ENCODE measurements around the gene ZBTB40. TPM values are rescaled to one million over a fixed set of nuclear protein-coding genes. Genes with fewer than 3 reads are reported as not detected.

The ZBTB40 gene
- total RNA-seq, 1 donor from 2014 or later = 15.3 TPM

DNA sequence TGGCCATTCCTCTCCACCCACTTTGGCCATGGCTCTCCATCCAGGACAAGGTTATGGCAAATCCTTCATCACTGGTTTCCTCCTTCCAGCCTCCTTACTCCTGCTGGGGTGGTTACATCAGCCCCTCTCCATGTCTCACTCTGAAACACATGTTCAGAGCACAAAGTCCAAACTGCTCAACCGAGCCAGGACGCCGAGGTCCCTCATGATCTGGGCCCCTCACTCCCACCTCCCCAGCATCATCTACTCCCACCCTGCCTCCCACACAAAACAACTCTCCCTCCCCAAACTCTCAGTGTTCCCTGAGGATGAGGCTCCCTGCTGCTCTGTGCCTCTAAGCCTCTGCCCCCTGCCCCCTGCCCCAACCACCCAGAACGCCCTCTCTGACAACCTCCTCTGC is 33.3 kb upstream of the ZBTB40 start:
- no peak for DNase-seq (ENCODE audit: low read depth)
- peak overlapping the region; percentile 70 for H3K4me2 ChIP-seq (ENCODE audit: low read length)

GRCh38 chr1:22418933-22419382 is 32.7 kb upstream of the ZBTB40 start:
- H3K79me2 ChIP-seq (ENCODE audit: insufficient read depth, low read length) = no peaks in the 10 kb centered on the region
- Mint-ChIP-seq H3K4me3 (ENCODE audit: unreplicated experiment) (no peak overlapping the region), H3K27me3 (ENCODE audit: low read depth, unreplicated experiment) (peaks cover 10% of the 10 kb centered on the region), H3K9me3 (ENCODE audit: unreplicated experiment) (no peaks in the 10 kb centered on the region), H3K27ac (ENCODE audit: unreplicated experiment) (peak overlapping the region; percentile 19), H3K36me3 (ENCODE audit: low read depth, unreplicated experiment) (no peaks in the 10 kb centered on the region), H3K4me1 (ENCODE audit: low read depth, unreplicated experiment) (peaks cover 20% of the 10 kb centered on the region)
- H3K9ac ChIP-seq (ENCODE audit: low read length) = no peak overlapping the region
- H3K4me1 ChIP-seq (ENCODE audit: insufficient read depth, low read length) = peaks cover 12% of the 10 kb centered on the region
- no peaks in the 10 kb centered on the region for H4K20me1 ChIP-seq (ENCODE audit: insufficient read depth, low read length)
- H3K9me3 ChIP-seq (ENCODE audit: insufficient read depth, low read depth, low read length) = no peaks in the 10 kb centered on the region
- peaks cover 14% of the 10 kb centered on the region for H3K27me3 ChIP-seq (ENCODE audit: insufficient read depth, low read length)
- peak overlapping the region; percentile 70 for H3K4me2 ChIP-seq (ENCODE audit: low read length)
- no peak overlapping the region for H3K27ac ChIP-seq (ENCODE audit: low read depth, low read length)
- DNase-seq (ENCODE audit: low read depth) (peak; percentile 63), FAIRE-seq (peak; percentile 20)
- TF ChIP-seq EZH2 (IDR thresholded peaks at IDR 0.05; ENCODE audit: insufficient read depth, low read length) (no peak), CTCF (IDR thresholded peaks at IDR 0.05; ENCODE audit: insufficient read depth, low read depth, low read length) (no peak)
- no peaks in the 10 kb centered on the region for H3K36me3 ChIP-seq (ENCODE audit: insufficient read depth, low read length)
- no peak overlapping the region for H3K4me3 ChIP-seq (ENCODE audit: insufficient read depth, low read depth, low read length)
- no peak overlapping the region for H2AFZ ChIP-seq (ENCODE audit: low read depth, low read length)

More for the DNA sequence above, 33.3 kb upstream of the ZBTB40 start:
- no peaks in the 10 kb centered on the region for H3K36me3 ChIP-seq (ENCODE audit: insufficient read depth, low read length)
- H3K27me3 ChIP-seq (ENCODE audit: insufficient read depth, low read length) = peaks cover 13% of the 10 kb centered on the region
- no peaks in the 10 kb centered on the region for H3K9me3 Mint-ChIP-seq (ENCODE audit: unreplicated experiment)
- H3K79me2 ChIP-seq (ENCODE audit: insufficient read depth, low read length) = no peaks in the 10 kb centered on the region
- FAIRE-seq = no peak
- peaks cover 24% of the 10 kb centered on the region for H3K4me1 Mint-ChIP-seq (ENCODE audit: low read depth, unreplicated experiment)
- H3K9me3 ChIP-seq (ENCODE audit: insufficient read depth, low read depth, low read length) = no peaks in the 10 kb centered on the region
- H3K4me1 ChIP-seq (ENCODE audit: insufficient read depth, low read length) = peaks cover 16% of the 10 kb centered on the region
- H3K36me3 Mint-ChIP-seq (ENCODE audit: low read depth, unreplicated experiment) = no peaks in the 10 kb centered on the region
- peaks cover 9% of the 10 kb centered on the region for H3K27me3 Mint-ChIP-seq (ENCODE audit: low read depth, unreplicated experiment)
- peak overlapping the region; percentile 46 for H3K4me3 Mint-ChIP-seq (ENCODE audit: unreplicated experiment)
- H2AFZ ChIP-seq (ENCODE audit: low read depth, low read length) = no peak overlapping the region
- no peaks in the 10 kb centered on the region for H4K20me1 ChIP-seq (ENCODE audit: insufficient read depth, low read length)
- peak overlapping the region; percentile 3 for H3K27ac Mint-ChIP-seq (ENCODE audit: unreplicated experiment)
- H3K4me3 ChIP-seq (ENCODE audit: insufficient read depth, low read depth, low read length) = no peak overlapping the region
- TF ChIP-seq EZH2 (IDR thresholded peaks at IDR 0.05; ENCODE audit: insufficient read depth, low read length) (no peak), CTCF (IDR thresholded peaks at IDR 0.05; ENCODE audit: insufficient read depth, low read depth, low read length) (no peak)
- no peak overlapping the region for H3K9ac ChIP-seq (ENCODE audit: low read length)
- no peak overlapping the region for H3K27ac ChIP-seq (ENCODE audit: low read depth, low read length)

- H3K4me3 ChIP-seq (ENCODE audit: insufficient read depth, low read depth, low read length) = no peak overlapping the region
- Mint-ChIP-seq H3K4me3 (ENCODE audit: unreplicated experiment) (no peak overlapping the region), H3K27ac (ENCODE audit: unreplicated experiment) (no peak overlapping the region), H3K36me3 (ENCODE audit: low read depth, unreplicated experiment) (no peaks in the 10 kb centered on the region), H3K9me3 (ENCODE audit: unreplicated experiment) (no peaks in the 10 kb centered on the region), H3K4me1 (ENCODE audit: low read depth, unreplicated experiment) (peaks cover 13% of the 10 kb centered on the region), H3K27me3 (ENCODE audit: low read depth, unreplicated experiment) (peaks cover 12% of the 10 kb centered on the region)
- no peak overlapping the region for H3K4me2 ChIP-seq (ENCODE audit: low read length)
- H4K20me1 ChIP-seq (ENCODE audit: insufficient read depth, low read length) = no peaks in the 10 kb centered on the region
- no peaks in the 10 kb centered on the region for H3K36me3 ChIP-seq (ENCODE audit: insufficient read depth, low read length)
- TF ChIP-seq EZH2 (IDR thresholded peaks at IDR 0.05; ENCODE audit: insufficient read depth, low read length) (no peak), CTCF (IDR thresholded peaks at IDR 0.05; ENCODE audit: insufficient read depth, low read depth, low read length) (peak; percentile 69)
- no peak overlapping the region for H2AFZ ChIP-seq (ENCODE audit: low read depth, low read length)
- peak; percentile 56 for FAIRE-seq
- peaks cover 14% of the 10 kb centered on the region for H3K27me3 ChIP-seq (ENCODE audit: insufficient read depth, low read length)
- no peak overlapping the region for H3K27ac ChIP-seq (ENCODE audit: low read depth, low read length)
- H3K9me3 ChIP-seq (ENCODE audit: insufficient read depth, low read depth, low read length) = no peaks in the 10 kb centered on the region
- H3K4me1 ChIP-seq (ENCODE audit: insufficient read depth, low read length) = peaks cover 10% of the 10 kb centered on the region
- DNase-seq (ENCODE audit: low read depth) = peak; percentile 47
- no peaks in the 10 kb centered on the region for H3K79me2 ChIP-seq (ENCODE audit: insufficient read depth, low read length)
- H3K9ac ChIP-seq (ENCODE audit: low read length) = no peak overlapping the region
These were observed 31.1 kb upstream of the ZBTB40 start for GRCh38 chr1:22420455-22421053.

Measured in astrocyte (in vitro differentiated cells and primary cell).